Stimulated activated CD4-positive, alpha-beta T cell treated with anti-CD3 and anti-CD28 coated beads, Interleukin-4, amount 100 ng/mL, for 24 hours (primary cell): ENCODE data around the gene SLC17A9.

Experiments
- DNase-seq: peaks from one replicate; pipeline ENCODE4 v3.0.0-alpha.2; 2020

The SLC17A9 gene

GRCh38 chr20:63005365-63005861, 52.9 kb downstream of the SLC17A9 start:
- no peak for DNase-seq

GRCh38 chr20:63005862-63006539, 53.5 kb downstream of the SLC17A9 start:
- DNase-seq = no peak

- no peak for DNase-seq
Measured at GRCh38 chr20:63006540-63007359, 54.2 kb downstream of the SLC17A9 start, which contains the start of gene BHLHE23. Gene BHLHE23 (minus strand): TSS chr20:63006964. CDS start chr20:63006774, 190 bp downstream.

GRCh38 chr20:63007360-63007645, 54.8 kb downstream of the SLC17A9 start:
- no peak for DNase-seq

GRCh38 chr20:63007646-63008488, 55.4 kb downstream of the SLC17A9 start:
- DNase-seq = no peak

- DNase-seq = no peak
Measured at GRCh38 chr20:63008541-63009044, 56.1 kb downstream of the SLC17A9 start.

GRCh38 chr20:63009045-63009961, 56.8 kb downstream of the SLC17A9 start:
- DNase-seq = peak; percentile 85

GRCh38 chr20:63009988-63010769, 57.7 kb downstream of the SLC17A9 start:
- DNase-seq = peak; percentile 77

GRCh38 chr20:63011798-63012197, 59.3 kb downstream of the SLC17A9 start:
- no peak for DNase-seq

GRCh38 chr20:63013207-63013606, 60.7 kb downstream of the SLC17A9 start:
- DNase-seq = no peak

GRCh38 chr20:63014287-63014686, 61.8 kb downstream of the SLC17A9 start:
- DNase-seq = no peak

GRCh38 chr20:63014710-63015109, 62.2 kb downstream of the SLC17A9 start:
- no peak for DNase-seq

- no peak for DNase-seq
Measured at GRCh38 chr20:63015147-63015661, 62.7 kb downstream of the SLC17A9 start.

- no peak for DNase-seq
Measured at GRCh38 chr20:63015662-63016361, 63.3 kb downstream of the SLC17A9 start.

GRCh38 chr20:63016514-63017075, 64.1 kb downstream of the SLC17A9 start:
- DNase-seq = no peak

GRCh38 chr20:63017076-63017825, 64.7 kb downstream of the SLC17A9 start:
- no peak for DNase-seq

GRCh38 chr20:63017826-63018411, 65.4 kb downstream of the SLC17A9 start:
- no peak for DNase-seq
